Measurements from ENCODE around the gene PML.

PML gene

DNA sequence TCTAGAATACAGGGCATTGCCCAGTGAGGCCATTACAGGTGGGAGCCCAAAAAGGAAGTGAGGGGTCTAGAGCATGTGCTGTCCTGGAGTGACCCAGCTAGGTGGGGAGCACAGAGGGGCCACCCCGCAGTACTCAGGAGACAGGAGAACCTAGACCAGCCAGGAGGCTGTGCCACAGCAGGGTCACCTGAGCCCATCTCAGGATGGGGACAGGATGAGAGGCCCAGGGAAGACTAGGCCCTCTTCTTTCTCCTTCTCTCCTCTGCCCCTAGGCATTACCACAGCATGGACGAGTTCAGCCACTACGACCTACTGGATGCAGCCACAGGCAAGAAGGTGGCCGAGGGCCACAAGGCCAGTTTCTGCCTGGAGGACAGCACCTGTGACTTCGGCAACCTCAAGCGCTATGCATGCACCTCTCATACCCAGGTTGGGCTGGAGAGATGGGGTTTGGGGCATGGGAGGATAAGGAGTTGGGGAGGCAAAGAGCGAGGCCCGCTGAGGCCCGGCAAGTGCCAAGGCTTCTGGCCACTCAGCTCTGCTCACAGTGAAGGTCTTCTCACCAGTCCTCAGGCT, 47.6 kb upstream of the PML start:
- Histone ChIP-seq H3K27me3 (replicated peaks; ENCODE audit: insufficient read depth, low read length) (0 out of 2 replicates have a peak, but pooled peaks cover 4% of the 10 kb centered on the region), H3K4me3 (ENCODE audit: low read length) (no peak overlapping the region), H3K9me2 (replicated peaks; ENCODE audit: insufficient read depth, low read length) (no peaks in the 10 kb centered on the region), H3K27ac (ENCODE audit: low read length) (no peak overlapping the region), H2AFZ (ENCODE audit: low read length) (no peak overlapping the region), H3K9ac (ENCODE audit: low read length) (no peak overlapping the region), H3K9me3 (replicated peaks; ENCODE audit: insufficient read depth, low read length) (no peaks in the 10 kb centered on the region), H3K4me1 (ENCODE audit: low read length) (peaks cover 14% of the 10 kb centered on the region), H3K79me2 (ENCODE audit: low read length) (no peaks in the 10 kb centered on the region), H3K4me2 (ENCODE audit: low read depth, low read length) (no peak overlapping the region), H3F3A (ENCODE audit: insufficient read depth, low read length) (no peaks in the 10 kb centered on the region), H4K20me1 (ENCODE audit: insufficient read depth, low read length) (no peaks in the 10 kb centered on the region), H3K36me3 (replicated peaks; ENCODE audit: insufficient read depth, low read length) (no peaks in the 10 kb centered on the region)
- no peak for DNase-seq
- TF ChIP-seq CTCF (IDR thresholded peaks at IDR 0.05; ENCODE audit: low read length) (no peak), EZH2 (optimal IDR thresholded peaks at IDR 0.05; ENCODE audit: low read depth, low read length) (no peak), EZH2phosphoT487 (IDR thresholded peaks at IDR 0.05; ENCODE audit: low read length) (no peak)

GRCh38 chr15:73947651-73948050, 46.9 kb upstream of the PML start:
- Histone ChIP-seq H2AFZ (ENCODE audit: low read length) (no peak overlapping the region), H3F3A (ENCODE audit: insufficient read depth, low read length) (no peaks in the 10 kb centered on the region), H3K9me3 (replicated peaks; ENCODE audit: insufficient read depth, low read length) (no peaks in the 10 kb centered on the region), H3K36me3 (replicated peaks; ENCODE audit: insufficient read depth, low read length) (no peaks in the 10 kb centered on the region), H3K27ac (ENCODE audit: low read length) (no peak overlapping the region), H3K4me3 (ENCODE audit: low read length) (no peak overlapping the region), H3K9me2 (replicated peaks; ENCODE audit: insufficient read depth, low read length) (no peaks in the 10 kb centered on the region), H3K9ac (ENCODE audit: low read length) (no peak overlapping the region), H3K4me1 (ENCODE audit: low read length) (peaks cover 9% of the 10 kb centered on the region), H3K4me2 (ENCODE audit: low read depth, low read length) (no peak overlapping the region), H3K27me3 (replicated peaks; ENCODE audit: insufficient read depth, low read length) (0 out of 2 replicates have a peak, but pooled peaks cover 4% of the 10 kb centered on the region), H3K79me2 (ENCODE audit: low read length) (no peaks in the 10 kb centered on the region), H4K20me1 (ENCODE audit: insufficient read depth, low read length) (no peaks in the 10 kb centered on the region)
- DNase-seq = no peak
- no peak for TF ChIP-seq EZH2phosphoT487 (IDR thresholded peaks at IDR 0.05; ENCODE audit: low read length)

DNA sequence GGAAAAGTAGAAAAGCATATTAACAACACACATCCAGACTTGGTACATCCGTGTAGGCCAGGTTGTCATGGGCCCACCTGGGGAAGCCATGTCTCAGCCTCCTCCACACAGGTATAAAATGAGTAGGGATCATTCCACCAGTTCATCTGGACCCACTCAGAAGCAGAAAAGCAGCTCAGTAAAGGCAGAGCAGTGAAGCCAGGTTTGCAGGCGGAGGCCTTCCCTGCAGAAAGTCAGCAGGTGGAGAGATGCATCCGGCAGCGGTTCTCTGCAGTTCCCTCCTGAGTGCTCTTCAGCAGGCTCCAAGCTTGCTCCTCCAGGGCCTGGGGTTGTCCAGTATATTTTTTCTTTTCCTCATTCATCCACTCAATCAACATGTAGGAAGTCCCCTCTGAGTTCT, 46.1 kb upstream of the PML start:
- TF ChIP-seq CTCF (IDR thresholded peaks at IDR 0.05; ENCODE audit: low read length) (no peak), EZH2phosphoT487 (IDR thresholded peaks at IDR 0.05; ENCODE audit: low read length) (no peak), EZH2 (optimal IDR thresholded peaks at IDR 0.05; ENCODE audit: low read depth, low read length) (no peak)
- H3K9me3 ChIP-seq (replicated peaks; ENCODE audit: insufficient read depth, low read length) = no peaks in the 10 kb centered on the region
- H3K79me2 ChIP-seq (ENCODE audit: low read length) = no peaks in the 10 kb centered on the region
- no peak overlapping the region for H3K4me2 ChIP-seq (ENCODE audit: low read depth, low read length)
- H2AFZ ChIP-seq (ENCODE audit: low read length) = no peak overlapping the region
- H3K9me2 ChIP-seq (replicated peaks; ENCODE audit: insufficient read depth, low read length) = no peaks in the 10 kb centered on the region
- H3K9ac ChIP-seq (ENCODE audit: low read length) = no peak overlapping the region
- H3F3A ChIP-seq (ENCODE audit: insufficient read depth, low read length) = no peaks in the 10 kb centered on the region
- no peaks in the 10 kb centered on the region for H4K20me1 ChIP-seq (ENCODE audit: insufficient read depth, low read length)
- 0 out of 2 replicates have a peak, but pooled peaks cover 4% of the 10 kb centered on the region for H3K27me3 ChIP-seq (replicated peaks; ENCODE audit: insufficient read depth, low read length)
- DNase-seq = no peak
- H3K27ac ChIP-seq (ENCODE audit: low read length) = no peak overlapping the region
- peaks cover 9% of the 10 kb centered on the region for H3K4me1 ChIP-seq (ENCODE audit: low read length)
- no peak overlapping the region for H3K4me3 ChIP-seq (ENCODE audit: low read length)
- no peaks in the 10 kb centered on the region for H3K36me3 ChIP-seq (replicated peaks; ENCODE audit: insufficient read depth, low read length)

GRCh38 chr15:73948982-73949381, 45.5 kb upstream of the PML start:
- Histone ChIP-seq H3K4me1 (ENCODE audit: low read length) (peaks cover 9% of the 10 kb centered on the region), H3K9me2 (replicated peaks; ENCODE audit: insufficient read depth, low read length) (no peaks in the 10 kb centered on the region), H3K4me3 (ENCODE audit: low read length) (no peak overlapping the region), H3K9me3 (replicated peaks; ENCODE audit: insufficient read depth, low read length) (no peaks in the 10 kb centered on the region), H3K79me2 (ENCODE audit: low read length) (no peaks in the 10 kb centered on the region), H2AFZ (ENCODE audit: low read length) (no peak overlapping the region), H3F3A (ENCODE audit: insufficient read depth, low read length) (no peaks in the 10 kb centered on the region), H3K27me3 (replicated peaks; ENCODE audit: insufficient read depth, low read length) (0 out of 2 replicates have a peak, but pooled peaks cover 2% of the 10 kb centered on the region), H3K4me2 (ENCODE audit: low read depth, low read length) (no peak overlapping the region), H3K27ac (ENCODE audit: low read length) (no peak overlapping the region), H3K36me3 (replicated peaks; ENCODE audit: insufficient read depth, low read length) (no peaks in the 10 kb centered on the region), H4K20me1 (ENCODE audit: insufficient read depth, low read length) (no peaks in the 10 kb centered on the region), H3K9ac (ENCODE audit: low read length) (no peak overlapping the region)
- TF ChIP-seq EZH2phosphoT487 (IDR thresholded peaks at IDR 0.05; ENCODE audit: low read length) = no peak
- TF ChIP-seq CTCF (IDR thresholded peaks at IDR 0.05; ENCODE audit: low read length) = no peak
- TF ChIP-seq EZH2 (optimal IDR thresholded peaks at IDR 0.05; ENCODE audit: low read depth, low read length) = no peak
- no peak for DNase-seq
